ENCODE results near the gene TTC31. TPM values are rescaled to one million over a fixed set of nuclear protein-coding genes. Genes with fewer than 3 reads are reported as not detected.
A peak's percentile ranks its signal among the peaks of the same experiment; 100 is the strongest.

Gene TTC31
- total RNA-seq, 1 experiment from 2014 or later, result 26.2 TPM

DNA sequence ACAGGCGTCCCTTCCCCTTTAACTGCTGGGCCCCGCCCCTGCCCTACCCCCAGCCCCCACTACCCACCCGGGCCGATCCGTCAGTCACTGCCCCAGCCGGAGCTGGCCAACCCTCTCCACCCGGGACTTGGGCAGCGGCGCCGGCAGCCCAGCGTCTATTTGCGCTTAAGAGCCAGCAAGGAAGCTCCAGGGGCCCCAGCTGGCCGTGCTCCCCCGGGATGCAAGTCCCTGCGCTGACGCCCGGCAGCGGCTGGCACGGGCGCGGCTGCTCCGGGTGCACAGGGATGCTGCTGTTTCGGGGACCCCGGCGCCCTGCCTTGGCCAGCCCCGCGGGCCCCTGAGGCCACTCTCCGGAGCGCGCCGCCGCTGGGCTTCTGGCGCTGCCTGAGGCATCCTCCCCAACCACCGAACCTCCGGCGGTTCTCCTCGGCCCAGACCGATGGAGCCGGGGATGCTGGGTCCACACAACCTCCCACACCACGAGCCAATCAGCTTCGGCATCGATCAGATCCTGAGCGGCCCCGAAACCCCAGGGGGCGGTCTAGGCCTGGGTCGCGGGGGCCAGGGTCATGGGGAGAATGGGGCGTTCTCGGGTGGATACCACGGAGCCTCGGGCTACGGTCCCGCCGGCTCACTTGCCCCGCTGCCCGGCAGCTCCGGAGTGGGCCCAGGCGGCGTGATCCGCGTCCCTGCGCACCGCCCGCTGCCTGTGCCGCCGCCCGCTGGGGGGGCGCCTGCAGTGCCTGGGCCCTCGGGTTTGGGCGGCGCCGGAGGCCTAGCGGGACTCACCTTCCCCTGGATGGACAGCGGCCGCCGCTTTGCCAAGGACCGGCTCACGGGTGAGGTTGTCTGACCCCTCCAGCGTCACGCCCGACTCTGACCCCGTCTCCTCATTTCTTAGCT, 31.7 kb downstream of the TTC31 start, which contains the start of gene TLX2:
Gene TLX2, plus strand, starts transcription at position 83 of the 903 bp plus-strand sequence. Its CDS starts 357 bp downstream, at position 440.
- no peaks in the 10 kb centered on the region for H3K4me1 Mint-ChIP-seq (ENCODE audit: low read depth, unreplicated experiment)
- peaks cover 92% of the 10 kb centered on the region for H3K27me3 Mint-ChIP-seq (ENCODE audit: unreplicated experiment)

GRCh38 chr2:74515271-74515980, 32.5 kb downstream of the TTC31 start:
- BruUV-seq (replicated peaks), result no TSS peak
- no peak for DNase-seq
- H3K9me3 Mint-ChIP-seq (ENCODE audit: low read depth, unreplicated experiment), result no peaks in the 10 kb centered on the region
- H3K4me3 Mint-ChIP-seq (ENCODE audit: low read depth, unreplicated experiment), result no peak overlapping the region
- H3K27ac Mint-ChIP-seq (ENCODE audit: unreplicated experiment), result no peak overlapping the region
- intact Hi-C loops (cut with micrococcal nuclease; ENCODE audit: unreplicated experiment), result no loop called here
- CTCF ChIA-PET, result no interaction called here
- H3K27me3 Mint-ChIP-seq (ENCODE audit: unreplicated experiment), result peaks cover 92% of the 10 kb centered on the region
- H3K36me3 Mint-ChIP-seq (ENCODE audit: insufficient read depth, unreplicated experiment), result peaks cover 8% of the 10 kb centered on the region
- no peaks in the 10 kb centered on the region for H3K4me1 Mint-ChIP-seq (ENCODE audit: low read depth, unreplicated experiment)
- TF ChIP-seq, protein P1, sequence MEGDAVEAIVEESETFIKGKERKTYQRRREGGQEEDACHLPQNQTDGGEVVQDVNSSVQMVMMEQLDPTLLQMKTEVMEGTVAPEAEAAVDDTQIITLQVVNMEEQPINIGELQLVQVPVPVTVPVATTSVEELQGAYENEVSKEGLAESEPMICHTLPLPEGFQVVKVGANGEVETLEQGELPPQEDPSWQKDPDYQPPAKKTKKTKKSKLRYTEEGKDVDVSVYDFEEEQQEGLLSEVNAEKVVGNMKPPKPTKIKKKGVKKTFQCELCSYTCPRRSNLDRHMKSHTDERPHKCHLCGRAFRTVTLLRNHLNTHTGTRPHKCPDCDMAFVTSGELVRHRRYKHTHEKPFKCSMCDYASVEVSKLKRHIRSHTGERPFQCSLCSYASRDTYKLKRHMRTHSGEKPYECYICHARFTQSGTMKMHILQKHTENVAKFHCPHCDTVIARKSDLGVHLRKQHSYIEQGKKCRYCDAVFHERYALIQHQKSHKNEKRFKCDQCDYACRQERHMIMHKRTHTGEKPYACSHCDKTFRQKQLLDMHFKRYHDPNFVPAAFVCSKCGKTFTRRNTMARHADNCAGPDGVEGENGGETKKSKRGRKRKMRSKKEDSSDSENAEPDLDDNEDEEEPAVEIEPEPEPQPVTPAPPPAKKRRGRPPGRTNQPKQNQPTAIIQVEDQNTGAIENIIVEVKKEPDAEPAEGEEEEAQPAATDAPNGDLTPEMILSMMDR (IDR thresholded peaks at IDR 0.05; ENCODE audit: unreplicated experiment), result no peak

More for the DNA sequence above, 31.7 kb downstream of the TTC31 start, which contains the start of gene TLX2:
- Mint-ChIP-seq H3K4me3 (ENCODE audit: low read depth, unreplicated experiment) (peak within 1 kb of the TSS; percentile 26), H3K27ac (ENCODE audit: unreplicated experiment) (no peak within 1 kb of the TSS), H3K36me3 (ENCODE audit: insufficient read depth, unreplicated experiment) (peaks cover 8% of the 10 kb centered on the region), H3K9me3 (ENCODE audit: low read depth, unreplicated experiment) (no peaks in the 10 kb centered on the region)
- CTCF ChIA-PET, result interaction anchor here (0.6 to 1.0 kb wide), 2 partner anchors 14 to 16 kb away, joined by 3 to 5 read pairs; no protein-coding TSS in a partner anchor
- TF ChIP-seq, protein P1 (IDR thresholded peaks at IDR 0.05; ENCODE audit: unreplicated experiment), result no peak
- no peak for DNase-seq
- intact Hi-C loops (cut with micrococcal nuclease; ENCODE audit: unreplicated experiment), result no loop called here
- BruUV-seq (replicated peaks), result no TSS peak

DNA sequence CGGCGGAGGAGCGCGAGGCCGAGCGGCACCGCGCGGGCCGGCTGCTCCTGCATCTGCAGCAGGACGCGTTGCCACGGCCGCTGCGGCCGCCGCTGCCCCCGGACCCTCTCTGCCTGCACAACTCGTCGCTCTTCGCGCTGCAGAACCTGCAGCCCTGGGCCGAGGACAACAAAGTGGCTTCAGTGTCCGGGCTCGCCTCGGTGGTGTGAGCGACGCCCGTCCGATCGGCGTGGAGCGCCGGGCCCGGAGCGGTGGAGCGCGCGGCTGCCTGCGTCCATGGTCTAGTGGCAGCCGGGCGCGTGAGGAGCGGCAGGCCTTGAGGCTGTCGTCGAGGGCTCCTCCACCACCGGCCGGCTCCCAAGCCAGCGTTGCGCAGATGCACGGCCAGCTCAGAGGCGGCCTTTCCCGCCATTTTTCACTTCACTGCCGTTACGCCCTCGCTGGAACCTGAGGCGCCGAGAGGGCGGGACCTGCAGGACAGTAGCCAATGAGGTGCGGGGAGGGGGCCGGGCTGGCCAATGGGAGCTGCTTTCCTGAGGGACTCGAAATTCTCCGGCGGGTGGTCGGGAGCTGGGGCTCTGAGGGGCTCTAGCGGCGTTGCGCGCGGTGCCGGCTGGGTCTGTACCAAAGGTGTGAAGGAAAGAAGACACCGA, 33.2 kb downstream of the TTC31 start:
- Mint-ChIP-seq H3K4me3 (ENCODE audit: low read depth, unreplicated experiment) (no peak overlapping the region), H3K27ac (ENCODE audit: unreplicated experiment) (no peak overlapping the region), H3K36me3 (ENCODE audit: insufficient read depth, unreplicated experiment) (peaks cover 8% of the 10 kb centered on the region), H3K27me3 (ENCODE audit: unreplicated experiment) (peaks cover 92% of the 10 kb centered on the region), H3K9me3 (ENCODE audit: low read depth, unreplicated experiment) (no peaks in the 10 kb centered on the region), H3K4me1 (ENCODE audit: low read depth, unreplicated experiment) (no peaks in the 10 kb centered on the region)
- no TSS peak for BruUV-seq (replicated peaks)
- TF ChIP-seq, protein P1 (IDR thresholded peaks at IDR 0.05; ENCODE audit: unreplicated experiment), result no peak
- intact Hi-C loops (cut with micrococcal nuclease; ENCODE audit: unreplicated experiment), result no loop called here
- CTCF ChIA-PET, result no interaction called here
- DNase-seq, result no peak

- TF ChIP-seq, protein P1 (IDR thresholded peaks at IDR 0.05; ENCODE audit: unreplicated experiment), result no peak
- Mint-ChIP-seq H3K27me3 (ENCODE audit: unreplicated experiment) (peaks cover 92% of the 10 kb centered on the region), H3K4me3 (ENCODE audit: low read depth, unreplicated experiment) (no peak overlapping the region), H3K27ac (ENCODE audit: unreplicated experiment) (no peak overlapping the region), H3K4me1 (ENCODE audit: low read depth, unreplicated experiment) (no peaks in the 10 kb centered on the region), H3K36me3 (ENCODE audit: insufficient read depth, unreplicated experiment) (peaks cover 8% of the 10 kb centered on the region), H3K9me3 (ENCODE audit: low read depth, unreplicated experiment) (no peaks in the 10 kb centered on the region)
- BruUV-seq (replicated peaks), result no TSS peak
- intact Hi-C loops (cut with micrococcal nuclease; ENCODE audit: unreplicated experiment), result no loop called here
- CTCF ChIA-PET, result no interaction called here
- no peak for DNase-seq
These were observed 33.8 kb downstream of the TTC31 start for GRCh38 chr2:74516650-74517049.

Measured in Calu3 (cell line).